ENCODE data around the gene HIPK1. TPM values are rescaled to one million over a fixed set of nuclear protein-coding genes. Genes with fewer than 3 reads are reported as not detected.

HIPK1 gene
- total RNA-seq, 6 experiments from 2014 or later: 34.6 to 49.1 (median 38.7) TPM

DNA sequence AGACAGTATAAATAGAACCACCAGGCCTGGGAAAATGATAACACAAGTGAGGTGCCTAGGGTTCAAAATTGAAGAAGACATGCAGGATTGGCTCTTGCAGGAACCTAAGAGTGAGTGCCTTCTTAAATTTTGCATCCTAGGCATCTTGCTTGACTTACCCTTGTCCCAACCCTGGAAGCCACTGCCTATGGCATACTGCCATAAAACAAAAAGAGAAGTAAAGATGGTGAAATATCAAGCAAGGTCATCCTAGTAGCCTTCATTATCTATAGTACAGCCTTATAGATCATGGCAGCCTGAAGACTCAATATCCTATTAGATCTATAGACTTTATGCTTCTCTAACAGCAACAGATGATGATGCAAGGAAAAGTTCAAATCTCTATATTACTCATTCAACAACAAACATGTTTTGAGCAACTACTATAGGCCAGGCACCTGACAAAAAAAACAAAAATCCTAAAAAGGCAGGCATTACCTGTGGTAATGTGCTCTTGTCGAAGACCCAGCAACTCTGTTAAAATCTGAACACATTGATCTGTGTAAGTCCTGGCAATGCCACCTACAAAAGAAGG, 30.8 kb upstream of the HIPK1 start:
- no peaks in the 10 kb centered on the region for H3K27me3 Mint-ChIP-seq (ENCODE audit: insufficient read depth)
- TF ChIP-seq, protein P1, sequence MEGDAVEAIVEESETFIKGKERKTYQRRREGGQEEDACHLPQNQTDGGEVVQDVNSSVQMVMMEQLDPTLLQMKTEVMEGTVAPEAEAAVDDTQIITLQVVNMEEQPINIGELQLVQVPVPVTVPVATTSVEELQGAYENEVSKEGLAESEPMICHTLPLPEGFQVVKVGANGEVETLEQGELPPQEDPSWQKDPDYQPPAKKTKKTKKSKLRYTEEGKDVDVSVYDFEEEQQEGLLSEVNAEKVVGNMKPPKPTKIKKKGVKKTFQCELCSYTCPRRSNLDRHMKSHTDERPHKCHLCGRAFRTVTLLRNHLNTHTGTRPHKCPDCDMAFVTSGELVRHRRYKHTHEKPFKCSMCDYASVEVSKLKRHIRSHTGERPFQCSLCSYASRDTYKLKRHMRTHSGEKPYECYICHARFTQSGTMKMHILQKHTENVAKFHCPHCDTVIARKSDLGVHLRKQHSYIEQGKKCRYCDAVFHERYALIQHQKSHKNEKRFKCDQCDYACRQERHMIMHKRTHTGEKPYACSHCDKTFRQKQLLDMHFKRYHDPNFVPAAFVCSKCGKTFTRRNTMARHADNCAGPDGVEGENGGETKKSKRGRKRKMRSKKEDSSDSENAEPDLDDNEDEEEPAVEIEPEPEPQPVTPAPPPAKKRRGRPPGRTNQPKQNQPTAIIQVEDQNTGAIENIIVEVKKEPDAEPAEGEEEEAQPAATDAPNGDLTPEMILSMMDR (IDR thresholded peaks at IDR 0.05): no peak
- no peak overlapping the region for H3K27ac Mint-ChIP-seq
- H3K36me3 Mint-ChIP-seq (ENCODE audit: low read depth): peaks cover 62% of the 10 kb centered on the region
- H3K9me3 Mint-ChIP-seq: no peaks in the 10 kb centered on the region
- peaks cover 32% of the 10 kb centered on the region for H3K4me1 Mint-ChIP-seq (ENCODE audit: low read depth)
- no peak overlapping the region for H3K4me3 Mint-ChIP-seq
- DNase-seq: no peak

DNA sequence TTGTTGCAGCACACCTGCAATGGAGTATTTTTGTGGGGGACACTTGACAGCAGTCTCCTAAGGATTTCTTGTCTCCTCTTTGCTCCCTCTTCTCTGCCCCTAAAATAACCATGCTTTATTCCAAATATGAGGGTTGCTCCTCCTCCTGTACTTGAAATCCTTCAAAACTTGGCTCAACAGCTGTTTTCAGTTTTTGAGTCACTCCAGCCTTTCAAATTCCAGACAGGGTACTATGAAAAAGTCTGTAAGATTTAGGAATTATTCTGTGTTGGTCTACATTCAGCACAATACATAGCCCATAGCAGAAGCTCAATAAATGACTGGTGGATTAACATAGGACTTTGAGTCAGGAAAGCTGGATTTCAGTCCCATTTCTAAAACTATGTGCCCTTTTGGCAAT, 30.0 kb upstream of the HIPK1 start:
- peaks cover 40% of the 10 kb centered on the region for H3K4me1 Mint-ChIP-seq (ENCODE audit: low read depth)
- DNase-seq: no peak
- no peak overlapping the region for H3K4me3 Mint-ChIP-seq
- TF ChIP-seq, protein P1 (IDR thresholded peaks at IDR 0.05): no peak
- H3K27me3 Mint-ChIP-seq (ENCODE audit: insufficient read depth): no peaks in the 10 kb centered on the region
- H3K9me3 Mint-ChIP-seq: no peaks in the 10 kb centered on the region
- H3K36me3 Mint-ChIP-seq (ENCODE audit: low read depth): peaks cover 56% of the 10 kb centered on the region
- H3K27ac Mint-ChIP-seq: no peak overlapping the region

DNA sequence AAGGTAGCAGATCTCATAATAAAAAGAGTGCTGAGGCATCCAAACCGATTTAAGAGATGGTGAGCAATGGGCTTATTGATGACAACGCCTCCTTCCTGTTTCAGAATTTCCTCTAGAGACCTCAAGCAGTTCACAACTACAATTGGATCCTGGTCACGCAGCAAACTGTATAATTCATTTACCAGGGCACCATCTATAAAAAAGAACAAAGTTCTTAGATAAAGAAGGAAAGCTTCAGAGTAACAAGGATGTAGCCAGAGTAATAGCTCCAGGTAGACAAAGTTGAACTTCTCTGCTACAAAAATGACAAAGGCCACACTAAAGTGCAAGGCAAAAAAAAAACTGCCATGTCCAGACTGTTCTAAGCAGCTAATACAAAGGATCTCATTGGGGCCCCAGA, 27.9 kb upstream of the HIPK1 start:
- DNase-seq: no peak
- Mint-ChIP-seq H3K4me1 (ENCODE audit: low read depth) (peaks cover 41% of the 10 kb centered on the region), H3K27me3 (ENCODE audit: insufficient read depth) (no peaks in the 10 kb centered on the region), H3K4me3 (no peak overlapping the region), H3K27ac (no peak overlapping the region), H3K9me3 (no peaks in the 10 kb centered on the region), H3K36me3 (ENCODE audit: low read depth) (peaks cover 42% of the 10 kb centered on the region)
- TF ChIP-seq, protein P1 (IDR thresholded peaks at IDR 0.05): no peak

- H3K4me1 Mint-ChIP-seq (ENCODE audit: low read depth): peaks cover 36% of the 10 kb centered on the region
- TF ChIP-seq, protein P1 (IDR thresholded peaks at IDR 0.05): no peak
- H3K27me3 Mint-ChIP-seq (ENCODE audit: insufficient read depth): no peaks in the 10 kb centered on the region
- no peaks in the 10 kb centered on the region for H3K9me3 Mint-ChIP-seq
- peak; percentile 0 for DNase-seq
- peak overlapping the region; percentile 89 for H3K4me3 Mint-ChIP-seq
- H3K36me3 Mint-ChIP-seq (ENCODE audit: low read depth): peaks cover 29% of the 10 kb centered on the region
- peak overlapping the region; percentile 97 for H3K27ac Mint-ChIP-seq
Measured at GRCh38 chr1:113903501-113904292, 25.4 kb upstream of the HIPK1 start.

DNA sequence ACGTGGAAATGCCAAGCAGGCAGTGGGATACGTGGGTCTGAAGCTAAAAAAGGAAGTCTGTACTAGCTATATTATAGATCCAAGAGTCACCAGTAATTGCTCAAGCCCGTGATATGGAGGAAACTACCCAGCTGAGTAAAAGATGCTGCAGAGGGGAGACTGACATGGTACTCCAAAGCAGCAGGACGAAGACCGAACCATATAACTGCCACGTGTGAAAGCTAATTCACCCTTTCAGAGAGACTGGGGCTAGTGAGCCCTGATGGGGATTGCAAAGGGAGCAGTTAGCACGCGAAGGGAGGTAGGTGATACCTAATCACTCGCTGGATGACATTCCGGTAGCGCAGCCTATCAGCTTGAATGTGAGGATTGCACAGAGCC, 24.8 kb upstream of the HIPK1 start:
- peak overlapping the region; percentile 97 for H3K27ac Mint-ChIP-seq
- no peaks in the 10 kb centered on the region for H3K27me3 Mint-ChIP-seq (ENCODE audit: insufficient read depth)
- TF ChIP-seq, protein P1 (IDR thresholded peaks at IDR 0.05): no peak
- H3K9me3 Mint-ChIP-seq: no peaks in the 10 kb centered on the region
- H3K36me3 Mint-ChIP-seq (ENCODE audit: low read depth): peaks cover 23% of the 10 kb centered on the region
- DNase-seq: peak; percentile 0
- peaks cover 30% of the 10 kb centered on the region for H3K4me1 Mint-ChIP-seq (ENCODE audit: low read depth)
- H3K4me3 Mint-ChIP-seq: peak overlapping the region; percentile 89
